ENCODE measurements around the gene EMP2.

DNA sequence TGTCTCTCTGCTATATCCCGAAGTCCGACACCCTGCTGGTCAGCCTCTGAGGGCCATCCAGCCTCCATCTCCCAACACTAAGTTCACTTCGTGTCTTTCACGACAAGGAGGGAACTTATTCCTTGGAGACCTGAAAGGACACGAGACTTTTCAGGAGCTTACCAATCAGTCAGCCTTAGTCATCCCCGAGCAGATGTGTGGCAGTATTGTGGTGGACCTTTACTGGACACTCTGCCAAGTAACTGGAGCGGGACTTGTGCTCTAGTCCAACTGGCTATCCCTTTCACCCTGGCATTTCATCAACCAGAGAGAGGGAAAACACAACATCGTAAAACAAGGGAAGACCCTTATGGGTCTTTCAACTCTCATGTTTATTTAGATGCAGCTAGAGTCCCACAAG is 87.1 kb downstream of the EMP2 start:
- TF ChIP-seq, protein P1, sequence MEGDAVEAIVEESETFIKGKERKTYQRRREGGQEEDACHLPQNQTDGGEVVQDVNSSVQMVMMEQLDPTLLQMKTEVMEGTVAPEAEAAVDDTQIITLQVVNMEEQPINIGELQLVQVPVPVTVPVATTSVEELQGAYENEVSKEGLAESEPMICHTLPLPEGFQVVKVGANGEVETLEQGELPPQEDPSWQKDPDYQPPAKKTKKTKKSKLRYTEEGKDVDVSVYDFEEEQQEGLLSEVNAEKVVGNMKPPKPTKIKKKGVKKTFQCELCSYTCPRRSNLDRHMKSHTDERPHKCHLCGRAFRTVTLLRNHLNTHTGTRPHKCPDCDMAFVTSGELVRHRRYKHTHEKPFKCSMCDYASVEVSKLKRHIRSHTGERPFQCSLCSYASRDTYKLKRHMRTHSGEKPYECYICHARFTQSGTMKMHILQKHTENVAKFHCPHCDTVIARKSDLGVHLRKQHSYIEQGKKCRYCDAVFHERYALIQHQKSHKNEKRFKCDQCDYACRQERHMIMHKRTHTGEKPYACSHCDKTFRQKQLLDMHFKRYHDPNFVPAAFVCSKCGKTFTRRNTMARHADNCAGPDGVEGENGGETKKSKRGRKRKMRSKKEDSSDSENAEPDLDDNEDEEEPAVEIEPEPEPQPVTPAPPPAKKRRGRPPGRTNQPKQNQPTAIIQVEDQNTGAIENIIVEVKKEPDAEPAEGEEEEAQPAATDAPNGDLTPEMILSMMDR (IDR thresholded peaks at IDR 0.05 in 4 of 5, conservative IDR thresholded peaks at IDR 0.05 in 1 of 5) = no peak
- TF ChIP-seq POLR2A (IDR thresholded peaks at IDR 0.05) = no peak
